PFSK-1 (cell line): ENCODE measurements around the gene CALHM4.

Experiments
- FOXP2 ChIP-seq: optimal IDR thresholded peaks from 2 replicates; pipeline ENCODE3; 2011; ENCODE audit warnings: borderline replicate concordance, control low read depth, inconsistent platforms; ENCODE audit not compliant: insufficient read depth; ENCODE audit errors: extremely low read length, extremely low read depth
- POLR2AphosphoS5 ChIP-seq: IDR thresholded peaks from 2 replicates; pipeline ENCODE4 v1.6.1; 2012; ENCODE audit warnings: low read depth, mild to moderate bottlenecking, control low read depth, low read length, moderate library complexity
- REST ChIP-seq, 2 experiments: IDR thresholded peaks; 2 replicates each; pipeline versions ENCODE4 v1.6.1 to v1.8.0; 2011 to 2012; ENCODE audit warnings: low read depth in 2 of 2, low read length in 2 of 2, control low read depth in 1 of 2, inconsistent platforms in 1 of 2, mild to moderate bottlenecking in 1 of 2, moderate library complexity in 1 of 2; ENCODE audit not compliant: insufficient read depth in 1 of 2
- SIN3A ChIP-seq: IDR thresholded peaks from 2 replicates; pipeline ENCODE4 v1.6.1; 2012; ENCODE audit warnings: mild to moderate bottlenecking, low read length, moderate library complexity, borderline replicate concordance; ENCODE audit not compliant: insufficient read depth
- TAF1 ChIP-seq: IDR thresholded peaks from 2 replicates; pipeline ENCODE4 v1.6.1; 2012; ENCODE audit warnings: low read length, control low read depth, borderline replicate concordance; ENCODE audit not compliant: insufficient read depth

The CALHM4 gene

DNA sequence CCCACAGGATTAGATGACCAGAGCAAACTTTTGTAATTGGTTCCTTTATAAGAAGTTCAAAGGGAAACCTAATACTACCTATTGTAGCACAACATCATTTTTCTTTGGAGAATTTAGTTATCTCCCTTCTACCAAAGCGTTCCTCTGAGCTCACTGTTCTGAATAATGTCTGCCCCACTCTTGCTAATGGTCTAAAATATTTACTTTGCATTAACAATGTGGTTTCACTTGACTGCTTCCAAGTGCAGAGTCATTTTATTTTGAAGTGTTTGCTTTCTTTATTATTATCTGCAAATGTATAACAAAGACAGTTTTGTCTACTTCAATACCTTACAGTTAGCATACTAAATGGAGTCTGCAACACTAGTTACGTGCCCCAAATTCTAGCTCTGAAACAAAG, 23.1 kb upstream of the CALHM4 start:
- TF ChIP-seq REST (IDR thresholded peaks at IDR 0.05; ENCODE audit: insufficient read depth in 1 of 2, low read depth in 2 of 2, low read length in 2 of 2) (no peak), FOXP2 (no peak), TAF1 (no peak), SIN3A (no peak), POLR2AphosphoS5 (no peak)

GRCh38 chr6:116531675-116532570, 21.6 kb upstream of the CALHM4 start:
- TF ChIP-seq SIN3A: no peak
- TF ChIP-seq POLR2AphosphoS5: no peak
- no peak for TF ChIP-seq FOXP2
- no peak for TF ChIP-seq REST (IDR thresholded peaks at IDR 0.05; ENCODE audit: insufficient read depth in 1 of 2, low read depth in 2 of 2, low read length in 2 of 2)
- no peak for TF ChIP-seq TAF1

DNA sequence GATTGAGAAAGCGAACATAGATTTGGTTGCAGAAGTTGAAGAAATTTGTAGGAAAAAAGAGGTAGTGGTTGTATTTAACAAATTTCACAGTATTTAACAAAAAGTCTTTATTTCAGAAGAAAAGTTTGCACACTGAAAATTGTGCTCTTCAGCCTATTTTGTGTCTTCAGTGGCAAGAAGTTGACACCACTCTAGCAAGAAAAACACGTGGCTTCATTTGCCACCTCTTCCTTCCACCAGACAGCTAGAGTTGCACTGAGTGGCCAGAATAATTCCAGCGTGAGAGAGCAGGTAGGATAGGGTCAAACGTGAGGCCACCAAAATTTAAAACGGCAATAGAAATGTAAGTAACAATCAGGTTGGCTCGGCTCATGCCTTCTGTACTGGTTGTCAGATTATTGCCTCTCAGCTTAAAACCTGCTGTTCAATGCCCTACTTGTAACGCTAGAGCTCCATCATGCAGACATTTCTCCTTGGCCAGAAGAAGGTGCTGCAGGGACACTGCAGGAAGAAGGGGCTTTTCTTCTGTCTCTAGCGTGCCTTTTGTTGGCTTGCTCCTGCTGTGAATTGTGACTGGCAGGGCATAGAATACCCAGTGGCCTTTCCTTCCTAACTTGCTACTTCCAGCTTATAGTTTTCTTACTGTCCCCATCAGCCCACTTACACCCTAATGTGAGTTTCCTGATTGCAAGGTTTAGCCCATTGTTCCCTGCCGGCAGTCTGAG, 20.2 kb upstream of the CALHM4 start:
- TF ChIP-seq POLR2AphosphoS5: no peak
- TF ChIP-seq SIN3A: no peak
- no peak for TF ChIP-seq TAF1
- TF ChIP-seq REST (IDR thresholded peaks at IDR 0.05; ENCODE audit: insufficient read depth in 1 of 2, low read depth in 2 of 2, low read length in 2 of 2): no peak
- no peak for TF ChIP-seq FOXP2

GRCh38 chr6:116535109-116535508, 18.4 kb upstream of the CALHM4 start:
- TF ChIP-seq TAF1: no peak

- TF ChIP-seq SIN3A (no peak), TAF1 (no peak), REST (IDR thresholded peaks at IDR 0.05; ENCODE audit: insufficient read depth in 1 of 2, low read depth in 2 of 2, low read length in 2 of 2) (no peak), FOXP2 (no peak), POLR2AphosphoS5 (no peak)
Observed at GRCh38 chr6:116536216-116536621, 17.3 kb upstream of the CALHM4 start.
